HL-60 (cell line): Measurements from ENCODE around the gene CASP12.
"Not testable (repeated sequence)": the region's sequence is repeated elsewhere in the genome, so short reads cannot be mapped to it uniquely, and the experiment has no call there.

ENCODE experiments used
- POLR2AphosphoS5 ChIP-seq: IDR thresholded peaks from 2 replicates; pipeline ENCODE4 v1.6.1; 2012; ENCODE audit warnings: low read depth
- TF ChIP-seq, protein P1 (sequence below): IDR thresholded peaks from one replicate; pipeline ENCODE4 v1.5.1; 2011; ENCODE audit warnings: low read length, control low read depth, inconsistent platforms; ENCODE audit not compliant: insufficient read depth

DNA sequence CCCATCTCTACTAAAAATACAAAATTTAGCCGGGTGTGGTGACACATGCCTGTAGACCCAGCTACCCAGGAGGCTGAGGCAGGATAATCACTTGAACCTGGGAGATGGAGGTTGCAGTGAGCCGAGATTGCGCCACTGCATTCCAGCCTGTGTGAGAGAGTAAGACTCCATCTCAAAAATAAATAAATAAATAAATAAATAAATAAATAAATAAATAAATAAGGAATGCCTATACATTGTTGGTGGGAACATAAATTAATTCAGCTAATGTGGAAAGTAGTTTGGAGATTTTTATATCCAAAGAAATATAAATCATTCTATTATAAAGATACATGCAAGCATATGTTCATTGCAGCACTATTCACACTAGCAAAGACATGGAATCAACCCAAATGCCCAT, 35.8 kb upstream of the CASP12 start:
- TF ChIP-seq, protein P1, sequence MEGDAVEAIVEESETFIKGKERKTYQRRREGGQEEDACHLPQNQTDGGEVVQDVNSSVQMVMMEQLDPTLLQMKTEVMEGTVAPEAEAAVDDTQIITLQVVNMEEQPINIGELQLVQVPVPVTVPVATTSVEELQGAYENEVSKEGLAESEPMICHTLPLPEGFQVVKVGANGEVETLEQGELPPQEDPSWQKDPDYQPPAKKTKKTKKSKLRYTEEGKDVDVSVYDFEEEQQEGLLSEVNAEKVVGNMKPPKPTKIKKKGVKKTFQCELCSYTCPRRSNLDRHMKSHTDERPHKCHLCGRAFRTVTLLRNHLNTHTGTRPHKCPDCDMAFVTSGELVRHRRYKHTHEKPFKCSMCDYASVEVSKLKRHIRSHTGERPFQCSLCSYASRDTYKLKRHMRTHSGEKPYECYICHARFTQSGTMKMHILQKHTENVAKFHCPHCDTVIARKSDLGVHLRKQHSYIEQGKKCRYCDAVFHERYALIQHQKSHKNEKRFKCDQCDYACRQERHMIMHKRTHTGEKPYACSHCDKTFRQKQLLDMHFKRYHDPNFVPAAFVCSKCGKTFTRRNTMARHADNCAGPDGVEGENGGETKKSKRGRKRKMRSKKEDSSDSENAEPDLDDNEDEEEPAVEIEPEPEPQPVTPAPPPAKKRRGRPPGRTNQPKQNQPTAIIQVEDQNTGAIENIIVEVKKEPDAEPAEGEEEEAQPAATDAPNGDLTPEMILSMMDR, result not testable (repeated sequence)
- not testable (repeated sequence) for TF ChIP-seq POLR2AphosphoS5
